Stimulated activated CD8-positive, alpha-beta memory T cell treated with anti-CD3 and anti-CD28 coated beads, Interleukin-15, amount 100 ng/mL, for 4 hours (primary cell): ENCODE measurements around the gene ANO9.
A peak's percentile ranks its signal among the peaks of the same experiment; 100 is the strongest.

Experiments
- DNase-seq, 2 donors: peaks; one replicate each; pipeline ENCODE4 v3.0.0-alpha.2; 2020; ENCODE audit warnings: low read depth in 2 of 2

Gene ANO9, protein sequence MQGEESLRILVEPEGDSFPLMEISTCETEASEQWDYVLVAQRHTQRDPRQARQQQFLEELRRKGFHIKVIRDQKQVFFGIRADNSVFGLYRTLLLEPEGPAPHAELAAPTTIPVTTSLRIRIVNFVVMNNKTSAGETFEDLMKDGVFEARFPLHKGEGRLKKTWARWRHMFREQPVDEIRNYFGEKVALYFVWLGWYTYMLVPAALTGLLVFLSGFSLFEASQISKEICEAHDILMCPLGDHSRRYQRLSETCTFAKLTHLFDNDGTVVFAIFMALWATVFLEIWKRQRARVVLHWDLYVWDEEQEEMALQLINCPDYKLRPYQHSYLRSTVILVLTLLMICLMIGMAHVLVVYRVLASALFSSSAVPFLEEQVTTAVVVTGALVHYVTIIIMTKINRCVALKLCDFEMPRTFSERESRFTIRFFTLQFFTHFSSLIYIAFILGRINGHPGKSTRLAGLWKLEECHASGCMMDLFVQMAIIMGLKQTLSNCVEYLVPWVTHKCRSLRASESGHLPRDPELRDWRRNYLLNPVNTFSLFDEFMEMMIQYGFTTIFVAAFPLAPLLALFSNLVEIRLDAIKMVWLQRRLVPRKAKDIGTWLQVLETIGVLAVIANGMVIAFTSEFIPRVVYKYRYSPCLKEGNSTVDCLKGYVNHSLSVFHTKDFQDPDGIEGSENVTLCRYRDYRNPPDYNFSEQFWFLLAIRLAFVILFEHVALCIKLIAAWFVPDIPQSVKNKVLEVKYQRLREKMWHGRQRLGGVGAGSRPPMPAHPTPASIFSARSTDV

GRCh38 chr11:441418-442274, at the start of gene ANO9:
TSS of gene ANO9 (minus strand) at chr11:442011. CDS start at chr11:441926, 85 bp downstream.
- peak; percentile 21 to 30 for DNase-seq

DNA sequence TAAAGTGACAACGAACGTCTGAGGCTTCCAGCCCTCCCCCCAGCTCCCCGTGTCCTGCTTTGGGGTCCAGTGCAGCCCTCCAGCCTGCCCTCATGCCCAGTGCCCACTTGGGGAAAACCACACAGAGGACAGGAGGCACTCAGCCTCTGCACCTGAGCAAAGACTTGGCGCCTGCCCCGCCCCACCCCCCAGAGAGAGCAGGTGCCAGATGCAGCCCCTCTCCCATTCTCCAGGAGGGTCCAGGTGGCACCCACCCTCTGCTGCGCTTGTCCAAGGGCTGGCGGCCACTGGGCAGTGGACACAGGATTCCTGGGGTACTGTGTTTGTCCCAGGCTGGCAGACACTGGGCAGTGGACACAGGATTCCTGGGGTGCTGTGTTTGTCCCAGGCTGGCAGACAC, 49.5 kb upstream of the ANO9 start:
- DNase-seq = no peak

DNA sequence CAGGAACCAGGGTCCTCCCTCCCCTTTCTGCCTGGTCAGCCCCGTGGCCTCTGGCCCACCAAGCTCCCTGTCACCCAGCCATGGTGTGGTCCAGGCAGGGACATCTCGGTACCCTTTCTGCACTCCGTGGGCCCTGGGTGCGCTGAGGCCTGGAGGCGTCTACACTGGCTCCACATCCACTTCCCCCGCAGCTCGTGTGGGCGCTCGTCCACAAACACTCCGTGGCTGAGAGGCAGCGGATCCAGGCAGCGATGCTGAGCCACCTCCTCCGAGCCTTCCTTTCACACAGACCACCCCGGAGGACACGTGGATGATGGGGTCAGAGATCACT, 49.1 kb upstream of the ANO9 start:
- DNase-seq = no peak

DNA sequence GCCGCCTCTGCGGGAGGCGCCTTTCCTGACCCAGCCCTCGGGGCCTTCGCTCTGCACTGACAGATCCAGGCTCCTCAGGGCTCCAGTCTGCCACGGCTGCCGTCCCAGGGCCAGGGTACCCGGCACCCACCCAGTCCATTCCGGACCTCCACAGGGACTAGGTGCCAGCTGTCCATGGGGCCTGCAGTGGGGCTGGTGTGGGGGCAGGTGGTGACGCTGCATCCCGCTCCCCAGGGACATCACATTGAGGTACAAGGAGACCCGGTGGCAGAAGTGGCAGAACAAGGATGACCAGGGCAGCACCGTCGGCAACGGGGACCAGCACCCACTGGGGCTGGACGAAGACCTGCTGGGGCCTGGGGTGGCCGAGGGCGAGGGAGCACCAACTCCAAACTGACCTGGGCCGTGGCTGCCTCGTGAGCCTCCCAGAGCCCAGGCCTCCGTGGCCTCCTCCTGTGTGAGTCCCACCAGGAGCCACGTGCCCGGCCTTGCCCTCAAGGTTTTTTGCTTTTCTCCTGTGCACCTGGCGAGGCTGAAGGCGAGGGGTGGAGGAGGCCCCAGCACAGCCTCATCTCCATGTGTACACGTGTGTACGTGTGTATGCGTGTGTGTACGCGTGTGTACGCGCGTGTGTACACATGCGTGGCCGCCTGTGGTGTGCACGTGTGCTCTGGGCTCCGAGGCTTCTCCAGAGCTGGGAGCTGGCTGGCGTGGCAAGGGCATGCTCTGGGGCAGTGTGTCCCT, 48.5 kb upstream of the ANO9 start:
- DNase-seq = no peak

GRCh38 chr11:489610-490185, 47.9 kb upstream of the ANO9 start:
- DNase-seq = no peak

GRCh38 chr11:488992-489391, 47.2 kb upstream of the ANO9 start:
- DNase-seq = no peak

GRCh38 chr11:488579-488978, 46.8 kb upstream of the ANO9 start:
- no peak for DNase-seq

DNA sequence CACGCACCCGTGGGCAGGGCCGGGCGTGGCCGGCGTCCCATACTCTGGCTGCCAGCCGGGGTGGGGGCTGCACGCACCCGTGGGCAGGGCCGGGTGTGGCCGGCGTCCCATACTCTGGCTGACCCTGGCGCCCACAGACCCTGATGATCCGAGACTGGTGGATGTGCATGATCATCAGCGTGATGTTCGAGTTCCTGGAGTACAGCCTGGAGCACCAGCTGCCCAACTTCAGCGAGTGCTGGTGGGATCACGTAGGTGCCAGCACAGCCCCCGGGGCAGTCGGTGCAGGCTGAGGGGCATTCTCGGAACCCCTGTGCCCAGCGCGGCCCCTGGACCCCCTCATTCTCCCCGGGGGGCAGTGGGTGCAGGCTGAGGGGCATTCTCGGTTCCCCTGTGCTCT, 46.3 kb upstream of the ANO9 start:
- no peak for DNase-seq

- no peak for DNase-seq
Measured at GRCh38 chr11:487571-488021, 45.8 kb upstream of the ANO9 start.

DNA sequence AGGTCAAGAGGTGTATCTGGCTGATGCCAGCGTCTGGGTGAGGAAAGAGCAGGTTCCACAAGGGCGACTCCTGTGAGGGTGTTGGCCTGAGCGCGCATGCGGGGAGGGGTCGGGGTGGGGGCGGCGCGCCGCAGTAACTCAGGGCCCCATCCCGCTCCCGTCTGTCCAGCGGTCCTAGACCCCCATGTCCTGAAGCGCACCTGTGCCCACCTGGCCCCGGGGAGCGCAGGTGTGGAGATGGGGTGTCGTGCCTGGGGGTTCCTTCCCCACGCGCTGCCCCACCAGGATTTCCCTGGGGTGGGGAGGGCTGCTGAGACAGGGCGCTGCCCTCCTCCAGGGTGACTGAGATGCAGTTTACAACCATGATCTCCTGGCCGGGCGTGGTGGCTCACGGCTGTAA, 44.4 kb upstream of the ANO9 start:
- DNase-seq = no peak

DNA sequence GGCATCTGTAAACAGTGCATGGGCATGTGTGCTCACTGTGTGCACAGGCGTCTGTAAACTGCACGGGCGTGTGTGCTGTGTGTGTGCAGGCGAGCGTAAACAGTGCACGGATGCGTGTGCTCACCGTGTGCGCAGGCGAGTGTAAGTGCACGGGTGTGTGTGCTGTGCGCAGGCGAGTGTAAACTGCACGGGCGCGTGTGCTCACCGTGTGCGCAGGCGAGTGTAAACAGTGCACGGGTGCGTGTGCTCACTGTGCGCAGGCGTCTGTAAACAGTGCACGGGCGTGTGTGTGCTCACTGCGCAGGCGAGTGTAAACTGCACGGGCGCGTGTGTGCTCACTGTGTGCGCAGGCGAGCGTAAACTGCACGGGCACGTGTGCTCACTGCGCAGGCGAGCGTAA, 42.8 kb upstream of the ANO9 start:
- no peak for DNase-seq

DNA sequence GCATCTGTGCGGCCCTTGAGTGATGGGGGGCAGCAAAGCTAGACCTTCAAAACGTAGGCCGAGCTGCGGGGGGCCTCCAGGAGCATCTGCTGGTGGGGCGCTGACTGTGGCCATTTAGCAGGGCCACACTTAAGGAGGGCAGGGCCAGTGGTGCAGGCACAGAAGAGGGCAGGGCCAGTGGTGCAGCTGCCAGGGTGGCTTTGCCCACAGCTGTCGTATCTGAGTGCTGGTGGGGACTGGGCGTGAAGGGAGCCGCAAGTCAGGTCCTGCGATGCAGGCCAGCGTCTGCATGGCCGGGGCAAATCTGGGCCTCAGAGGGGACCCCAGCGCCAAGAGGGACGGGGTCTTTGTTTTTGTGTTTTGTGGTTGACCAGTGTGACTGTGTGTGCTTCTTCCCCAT, 37.5 kb upstream of the ANO9 start:
- DNase-seq = no peak

GRCh38 chr11:477052-477715, 35.4 kb upstream of the ANO9 start:
- no peak for DNase-seq

DNA sequence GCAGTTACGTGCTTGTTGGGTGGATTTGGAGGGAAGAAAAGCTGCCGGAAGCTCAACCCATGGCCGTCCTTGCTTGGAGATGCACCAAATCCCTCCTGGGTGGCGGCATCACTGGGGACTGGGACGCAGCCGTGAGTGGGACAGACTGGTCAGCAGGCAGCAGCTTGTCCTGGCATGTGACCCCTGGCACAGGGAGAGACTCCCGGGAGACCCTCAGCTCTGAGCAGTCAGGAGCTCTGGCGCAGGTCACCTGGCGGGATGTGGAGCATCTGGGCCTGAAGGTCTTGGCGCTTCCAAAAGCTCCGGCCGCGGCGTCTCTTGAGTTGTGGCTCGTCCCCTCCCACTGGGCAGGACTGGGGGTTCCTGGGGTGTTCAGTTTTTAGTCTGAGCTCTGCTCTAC, 34.6 kb upstream of the ANO9 start:
- DNase-seq = no peak

DNA sequence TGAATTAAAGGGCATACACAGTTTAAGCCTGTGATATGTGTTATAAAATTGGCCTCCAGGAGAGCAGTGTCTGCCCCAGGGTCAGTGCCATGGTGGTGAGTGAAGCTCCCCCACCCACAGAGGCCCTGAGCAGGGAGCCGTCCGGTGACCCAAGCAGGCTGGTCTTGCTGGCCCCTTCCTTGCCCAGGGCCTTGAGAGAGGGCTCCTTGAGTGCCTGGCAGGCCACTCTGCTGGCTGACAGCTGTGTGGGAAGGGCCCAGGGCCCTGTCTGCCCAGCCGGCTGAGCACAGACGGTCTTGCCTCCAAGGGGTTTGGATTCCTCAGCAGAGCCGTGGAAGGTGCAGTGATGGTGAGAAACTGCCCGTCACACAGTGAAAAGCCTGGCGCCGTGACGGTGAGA, 34.1 kb upstream of the ANO9 start:
- no peak for DNase-seq

DNA sequence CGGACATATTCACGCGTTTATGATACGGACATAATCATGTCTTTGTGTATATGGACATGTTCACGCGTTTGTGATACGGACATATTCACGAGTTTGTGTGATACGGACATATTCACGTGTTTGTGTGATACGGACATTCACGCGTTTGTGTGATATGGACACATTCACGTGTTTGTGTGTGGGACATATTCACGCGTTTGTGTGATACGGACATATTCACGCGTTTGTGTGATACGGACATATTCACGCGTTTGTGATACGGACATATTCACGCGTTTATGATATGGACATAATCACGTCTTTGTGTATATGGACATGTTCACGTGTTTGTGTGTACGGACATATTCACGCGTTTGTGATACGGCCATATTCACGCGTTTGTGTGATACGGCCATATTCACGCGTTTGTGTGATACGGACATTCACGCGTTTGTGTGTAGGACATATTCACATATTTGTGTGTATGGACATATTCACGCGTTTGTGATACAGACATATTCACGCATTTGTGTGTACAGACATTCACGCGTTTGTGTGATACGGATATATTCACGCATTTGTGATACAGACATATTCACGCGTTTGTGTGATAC, 33.2 kb upstream of the ANO9 start:
- DNase-seq = no peak

- no peak for DNase-seq
Measured at GRCh38 chr11:473962-474785, 32.4 kb upstream of the ANO9 start.

GRCh38 chr11:473415-473814, 31.6 kb upstream of the ANO9 start:
- no peak for DNase-seq

- no peak for DNase-seq
Measured at GRCh38 chr11:472816-473215, 31.0 kb upstream of the ANO9 start.
